Osteoblast (primary cell): ENCODE data around the gene ST8SIA1. TPM values are rescaled to one million over a fixed set of nuclear protein-coding genes. Genes with fewer than 3 reads are reported as not detected.
A peak's percentile ranks its signal among the peaks of the same experiment; 100 is the strongest.

ENCODE experiments used
- DNase-seq: peaks from one replicate; pipeline ENCODE4 v3.0.0; 2011; ENCODE audit warnings: low spot score, mixed read lengths; ENCODE audit not compliant: insufficient read length; ENCODE audit errors: missing footprints
- H2AFZ ChIP-seq: 2 replicates; pipeline ENCODE4 v1.6.0; 2011; ENCODE audit warnings: mild to moderate bottlenecking, low read length
- H3K27ac ChIP-seq: 2 replicates; pipeline ENCODE4 v1.5.1; 2011; ENCODE audit warnings: mild to moderate bottlenecking, low read depth, low read length, moderate library complexity
- H3K27me3 ChIP-seq: 2 replicates; pipeline ENCODE4 v1.6.0; 2012; ENCODE audit warnings: mild to moderate bottlenecking, control low read depth, inconsistent platforms, low read length, moderate library complexity; ENCODE audit not compliant: insufficient read depth
- H3K36me3 ChIP-seq: 2 replicates; pipeline ENCODE4 v1.5.1; 2011; ENCODE audit warnings: mild to moderate bottlenecking, low read length, control low read depth, moderate library complexity; ENCODE audit not compliant: insufficient read depth
- H3K4me1 ChIP-seq: 2 replicates; pipeline ENCODE4 v1.5.1; 2011; ENCODE audit warnings: mild to moderate bottlenecking, low read length, control low read depth, moderate library complexity; ENCODE audit not compliant: insufficient read depth
- H3K4me2 ChIP-seq: 2 replicates; pipeline ENCODE4 v1.6.0; 2011; ENCODE audit warnings: mild to moderate bottlenecking, low read length; ENCODE audit not compliant: insufficient read depth
- H3K4me3 ChIP-seq: fragments of 200-600 bp; sonication (generic); 3 replicates; pipeline ENCODE4 v1.5.1; 2012; ENCODE audit warnings: mild to moderate bottlenecking, low read length, inconsistent platforms; ENCODE audit not compliant: insufficient read depth
- H3K79me2 ChIP-seq: 2 replicates; pipeline ENCODE4 v1.6.0; 2012; ENCODE audit warnings: mild to moderate bottlenecking, low read length, control low read depth, inconsistent platforms; ENCODE audit not compliant: insufficient read depth
- H3K9me3 ChIP-seq: 2 replicates; pipeline ENCODE4 v1.5.1; 2011; ENCODE audit warnings: low read depth, low read length, control low read depth
- H4K20me1 ChIP-seq: 2 replicates; pipeline ENCODE4 v1.6.0; 2012; ENCODE audit warnings: mild to moderate bottlenecking, low read length, control low read depth; ENCODE audit not compliant: insufficient read depth
- CTCF ChIP-seq: IDR thresholded peaks from 2 replicates; pipeline ENCODE4 v1.5.1; 2011; ENCODE audit warnings: mild to moderate bottlenecking, low read depth, low read length, moderate library complexity; ENCODE audit errors: extremely low read depth
- total RNA-seq: library from RNA; depleted of rRNA; stranded (reverse); fragments of >200 nt; gene quantifications from 2 replicates; pipeline ENCODE4 v1.2.3, GENCODE V29; 2012

Gene ST8SIA1
- total RNA-seq, 1 donor: 6.2 TPM

GRCh38 chr12:22202847-22203246, 131.7 kb downstream of the ST8SIA1 start:
- DNase-seq: no peak
- Histone ChIP-seq H3K27ac (no peak overlapping the region), H2AFZ (no peak overlapping the region), H3K4me2 (no peak overlapping the region), H3K36me3 (no peaks in the 10 kb centered on the region), H3K27me3 (no peaks in the 10 kb centered on the region), H3K79me2 (no peaks in the 10 kb centered on the region), H4K20me1 (no peaks in the 10 kb centered on the region), H3K9me3 (no peaks in the 10 kb centered on the region), H3K4me3 (no peak overlapping the region), H3K4me1 (no peaks in the 10 kb centered on the region)
- TF ChIP-seq CTCF: no peak

GRCh38 chr12:22201101-22201500, 133.4 kb downstream of the ST8SIA1 start:
- H2AFZ ChIP-seq: no peak overlapping the region
- no peaks in the 10 kb centered on the region for H4K20me1 ChIP-seq
- no peak for TF ChIP-seq CTCF
- no peaks in the 10 kb centered on the region for H3K79me2 ChIP-seq
- H3K4me3 ChIP-seq: no peak overlapping the region
- H3K27me3 ChIP-seq: no peaks in the 10 kb centered on the region
- no peak overlapping the region for H3K4me2 ChIP-seq
- H3K4me1 ChIP-seq: no peaks in the 10 kb centered on the region
- H3K9me3 ChIP-seq: no peaks in the 10 kb centered on the region
- H3K36me3 ChIP-seq: no peaks in the 10 kb centered on the region
- no peak overlapping the region for H3K27ac ChIP-seq
- DNase-seq: no peak

GRCh38 chr12:22196236-22196635, 138.3 kb downstream of the ST8SIA1 start:
- H3K79me2 ChIP-seq: no peaks in the 10 kb centered on the region
- DNase-seq: no peak

GRCh38 chr12:22190969-22191368, 143.5 kb downstream of the ST8SIA1 start:
- TF ChIP-seq CTCF: no peak
- Histone ChIP-seq H3K79me2 (no peaks in the 10 kb centered on the region), H3K4me1 (no peaks in the 10 kb centered on the region), H3K9me3 (no peaks in the 10 kb centered on the region), H3K27me3 (no peaks in the 10 kb centered on the region), H3K27ac (no peak overlapping the region), H2AFZ (no peak overlapping the region), H4K20me1 (no peaks in the 10 kb centered on the region), H3K36me3 (no peaks in the 10 kb centered on the region), H3K4me2 (no peak overlapping the region), H3K4me3 (no peak overlapping the region)
- DNase-seq: no peak

More at GRCh38 chr12:22196236-22196635, 138.3 kb downstream of the ST8SIA1 start:
- Histone ChIP-seq H3K27me3 (no peaks in the 10 kb centered on the region), H3K4me1 (no peaks in the 10 kb centered on the region), H3K36me3 (no peaks in the 10 kb centered on the region), H4K20me1 (no peaks in the 10 kb centered on the region), H3K27ac (no peak overlapping the region), H3K4me3 (no peak overlapping the region), H2AFZ (peak overlapping the region; percentile 47), H3K4me2 (no peak overlapping the region), H3K9me3 (no peaks in the 10 kb centered on the region)
- no peak for TF ChIP-seq CTCF
